ENCODE results near the gene PPP1R15B. TPM values are rescaled to one million over a fixed set of nuclear protein-coding genes. Genes with fewer than 3 reads are reported as not detected.
A peak's percentile ranks its signal among the peaks of the same experiment; 100 is the strongest.

Gene PPP1R15B
- total RNA-seq, 2 donors from 2014 or later: 44.8 to 79.2 TPM

DNA sequence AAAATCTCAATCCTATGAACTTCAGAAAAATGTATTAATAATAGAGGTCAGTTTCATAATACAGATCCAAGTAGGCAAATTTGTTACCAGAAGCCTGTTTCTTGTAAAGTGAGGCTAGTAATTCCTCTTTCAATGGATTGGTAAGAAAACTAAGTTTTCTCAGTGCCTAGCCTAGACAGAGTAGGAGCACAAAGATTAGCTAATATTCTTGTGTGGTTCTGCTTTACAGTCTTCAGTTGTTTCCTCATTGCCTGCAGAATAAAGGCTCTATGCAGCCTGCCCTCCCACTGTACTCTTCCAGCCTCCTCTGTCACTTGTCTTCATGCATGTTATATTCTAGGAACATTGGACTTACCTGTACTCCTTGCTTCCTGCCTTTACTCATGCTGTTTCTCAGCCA is 2.4 kb upstream of the PPP1R15B start:
- Mint-ChIP-seq H3K4me1 (peaks cover 20% of the 10 kb centered on the region), H3K36me3 (ENCODE audit: low read depth) (peaks cover 12% of the 10 kb centered on the region), H3K4me3 (no peak overlapping the region), H3K27me3 (ENCODE audit: insufficient read depth) (no peaks in the 10 kb centered on the region), H3K27ac (no peak overlapping the region), H3K9me3 (no peaks in the 10 kb centered on the region)
- H3K36me3 ChIP-seq (ENCODE audit: control insufficient read depth, insufficient read depth, low read length): peaks cover 5% of the 10 kb centered on the region
- no peak overlapping the region for H3K9ac ChIP-seq (ENCODE audit: extremely low read depth, low read length, poor library complexity, severe bottlenecking)
- TF ChIP-seq, protein P1, sequence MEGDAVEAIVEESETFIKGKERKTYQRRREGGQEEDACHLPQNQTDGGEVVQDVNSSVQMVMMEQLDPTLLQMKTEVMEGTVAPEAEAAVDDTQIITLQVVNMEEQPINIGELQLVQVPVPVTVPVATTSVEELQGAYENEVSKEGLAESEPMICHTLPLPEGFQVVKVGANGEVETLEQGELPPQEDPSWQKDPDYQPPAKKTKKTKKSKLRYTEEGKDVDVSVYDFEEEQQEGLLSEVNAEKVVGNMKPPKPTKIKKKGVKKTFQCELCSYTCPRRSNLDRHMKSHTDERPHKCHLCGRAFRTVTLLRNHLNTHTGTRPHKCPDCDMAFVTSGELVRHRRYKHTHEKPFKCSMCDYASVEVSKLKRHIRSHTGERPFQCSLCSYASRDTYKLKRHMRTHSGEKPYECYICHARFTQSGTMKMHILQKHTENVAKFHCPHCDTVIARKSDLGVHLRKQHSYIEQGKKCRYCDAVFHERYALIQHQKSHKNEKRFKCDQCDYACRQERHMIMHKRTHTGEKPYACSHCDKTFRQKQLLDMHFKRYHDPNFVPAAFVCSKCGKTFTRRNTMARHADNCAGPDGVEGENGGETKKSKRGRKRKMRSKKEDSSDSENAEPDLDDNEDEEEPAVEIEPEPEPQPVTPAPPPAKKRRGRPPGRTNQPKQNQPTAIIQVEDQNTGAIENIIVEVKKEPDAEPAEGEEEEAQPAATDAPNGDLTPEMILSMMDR (conservative IDR thresholded peaks at IDR 0.05): no peak
- no peak overlapping the region for H3K27ac ChIP-seq (ENCODE audit: low read depth, low read length)
- no peaks in the 10 kb centered on the region for H3K27me3 ChIP-seq (ENCODE audit: control insufficient read depth, insufficient read depth, low read length, poor library complexity, severe bottlenecking)
- DNase-seq: no peak
- no peaks in the 10 kb centered on the region for H3K9me3 ChIP-seq (ENCODE audit: control insufficient read depth, low read length)
- peaks cover 2% of the 10 kb centered on the region for H3K4me1 ChIP-seq (ENCODE audit: control insufficient read depth, insufficient read depth, low read length)
- no peak overlapping the region for H3K4me3 ChIP-seq (ENCODE audit: low read length)

DNA sequence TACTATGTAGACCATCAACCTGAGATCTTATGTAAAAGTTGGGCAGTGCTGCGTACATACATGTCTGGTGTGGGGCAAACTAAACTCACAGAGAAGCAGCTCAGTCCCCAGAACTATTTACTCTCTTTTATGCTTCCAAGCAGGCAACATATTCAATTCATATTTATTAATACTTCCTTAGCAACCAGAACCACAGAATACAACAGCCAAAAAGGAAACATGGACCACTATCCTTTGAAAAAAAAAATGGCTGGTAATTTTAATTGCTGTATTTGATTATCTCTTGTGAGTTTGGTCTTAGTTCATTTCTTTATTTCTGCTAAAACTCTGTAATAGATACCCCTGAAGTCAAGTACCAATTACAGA is 1.5 kb upstream of the PPP1R15B start:
- no peaks in the 10 kb centered on the region for H3K9me3 ChIP-seq (ENCODE audit: control insufficient read depth, low read length)
- 97 to 100% methylated on average over 1 of the region's 1 CpG for WGBS, 2 experiments (ENCODE audit: insufficient coverage in 1 of 2, insufficient read length in 1 of 2)
- no peak for DNase-seq
- no peaks in the 10 kb centered on the region for H3K27me3 Mint-ChIP-seq (ENCODE audit: insufficient read depth)
- TF ChIP-seq, protein P1 (conservative IDR thresholded peaks at IDR 0.05): no peak
- peaks cover 15% of the 10 kb centered on the region for H3K4me1 Mint-ChIP-seq
- H3K9me3 Mint-ChIP-seq: no peaks in the 10 kb centered on the region
- no peak overlapping the region for H3K27ac ChIP-seq (ENCODE audit: low read depth, low read length)
- no peak overlapping the region for H3K4me3 Mint-ChIP-seq
- peaks cover 13% of the 10 kb centered on the region for H3K36me3 ChIP-seq (ENCODE audit: control insufficient read depth, insufficient read depth, low read length)
- H3K27ac Mint-ChIP-seq: peak overlapping the region; percentile 91
- H3K27me3 ChIP-seq (ENCODE audit: control insufficient read depth, insufficient read depth, low read length, poor library complexity, severe bottlenecking): no peaks in the 10 kb centered on the region
- peaks cover 15% of the 10 kb centered on the region for H3K36me3 Mint-ChIP-seq (ENCODE audit: low read depth)
- H3K4me3 ChIP-seq (ENCODE audit: low read length): no peak overlapping the region
- no peak overlapping the region for H3K9ac ChIP-seq (ENCODE audit: extremely low read depth, low read length, poor library complexity, severe bottlenecking)
- H3K4me1 ChIP-seq (ENCODE audit: control insufficient read depth, insufficient read depth, low read length): peaks cover 2% of the 10 kb centered on the region

DNA sequence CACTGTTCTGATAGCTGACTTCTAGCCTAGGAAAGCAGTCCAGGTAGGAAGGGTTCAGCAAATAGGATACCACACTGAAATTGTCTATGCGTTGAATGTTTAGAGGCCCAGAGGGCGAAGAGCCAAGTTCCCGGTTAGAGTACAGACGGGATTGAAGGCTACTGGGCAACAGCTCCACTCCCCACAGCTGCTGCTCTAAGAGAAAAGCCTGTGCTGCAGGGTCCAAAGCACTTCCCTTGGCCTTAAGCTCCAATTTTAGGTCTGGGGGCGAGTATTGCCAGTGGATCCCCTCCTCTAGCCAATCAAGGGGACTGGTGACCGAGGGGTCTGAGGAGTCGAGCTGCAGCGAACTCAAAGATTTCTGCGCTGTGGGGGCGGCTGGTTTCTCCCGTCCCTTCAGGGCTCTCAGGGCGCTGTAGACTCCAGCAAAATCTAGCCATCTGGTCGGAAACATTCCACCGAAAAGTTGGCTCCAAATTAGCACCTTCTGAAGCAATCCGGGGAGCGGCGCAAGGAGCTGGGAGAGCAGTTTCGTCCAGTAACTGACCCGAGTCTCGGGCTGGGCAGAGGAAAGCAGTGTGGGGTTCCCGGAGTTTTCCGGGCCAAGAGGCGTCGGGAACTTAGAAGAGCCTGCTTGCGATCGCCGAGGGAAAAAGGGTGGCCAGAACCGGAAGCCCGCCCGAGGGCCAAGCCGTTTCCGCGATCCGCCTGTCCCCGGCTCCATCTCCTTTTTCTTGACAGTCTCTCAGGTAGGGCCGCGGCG is 748 bp downstream of the PPP1R15B start:
- Mint-ChIP-seq H3K9me3 (no peaks in the 10 kb centered on the region), H3K4me1 (peaks cover 5% of the 10 kb centered on the region), H3K27ac (peak overlapping the region; percentile 99), H3K27me3 (ENCODE audit: insufficient read depth) (no peaks in the 10 kb centered on the region), H3K36me3 (ENCODE audit: low read depth) (peaks cover 26% of the 10 kb centered on the region), H3K4me3 (peak overlapping the region; percentile 96)
- no peaks in the 10 kb centered on the region for H3K4me1 ChIP-seq (ENCODE audit: control insufficient read depth, insufficient read depth, low read length)
- H3K27me3 ChIP-seq (ENCODE audit: control insufficient read depth, insufficient read depth, low read length, poor library complexity, severe bottlenecking): no peaks in the 10 kb centered on the region
- DNase-seq: no peak
- H3K9ac ChIP-seq (ENCODE audit: extremely low read depth, low read length, poor library complexity, severe bottlenecking): peak overlapping the region; percentile 95
- H3K27ac ChIP-seq (ENCODE audit: low read depth, low read length): peak overlapping the region; percentile 91
- H3K9me3 ChIP-seq (ENCODE audit: control insufficient read depth, low read length): no peaks in the 10 kb centered on the region
- peak overlapping the region; percentile 96 for H3K4me3 ChIP-seq (ENCODE audit: low read length)
- WGBS, 2 experiments (ENCODE audit: insufficient coverage in 1 of 2, insufficient read length in 1 of 2): 0% methylated on average over 13 to 38 of the region's 38 CpGs
- TF ChIP-seq, protein P1 (conservative IDR thresholded peaks at IDR 0.05): no peak
- peaks cover 30% of the 10 kb centered on the region for H3K36me3 ChIP-seq (ENCODE audit: control insufficient read depth, insufficient read depth, low read length)
